HepG2 (cell line): Measurements from ENCODE around the gene BTNL3. TPM values are rescaled to one million over a fixed set of nuclear protein-coding genes. Genes with fewer than 3 reads are reported as not detected.

Source experiments
- ATAC-seq: fragments of 200-7000 bp; cut with Tn5 transposase; 3 replicates; pipeline ENCODE4 v1.9.1; 2020; ENCODE audit warnings: mild to moderate bottlenecking, moderate library complexity
- BruUV-seq: library from RNA; stranded (reverse); fragments of 400-500 nt; replicated peaks from 2 replicates; lab custom pipeline; 2021; lab: Mats Ljungman, UMichigan
- CTCF ChIA-PET: fragments of 300-600 bp; formaldehyde crosslinking; extraction: SDS; loops from one replicate; lab custom pipeline; 2021; ENCODE audit warnings: low total read pairs, inconsistent platforms, low intra/inter-chr PET ratio; lab: Yijun Ruan, JAX
- POLR2A ChIA-PET: fragments of 350-600 bp; sonication (Branson Sonifier 250); formaldehyde crosslinking; loops from one replicate; lab custom pipeline; 2020; ENCODE audit warnings: antibody characterized with exemption, inconsistent platforms; lab: Yijun Ruan, JAX
- DNase-seq: peaks from one replicate; pipeline ENCODE4 v3.0.0-alpha.2; 2015; ENCODE audit warnings: low spot score
- FAIRE-seq: peaks from 3 replicates; lab custom pipeline; 2011; peaks lifted over from hg19 to GRCh38; lab: Jason Lieb, UNC
- H2AFZ ChIP-seq: one replicate; pipeline ENCODE4 v1.6.1; 2011; ENCODE audit warnings: low read length, inconsistent platforms
- H3K27ac ChIP-seq: fragments of 300-600 bp; 3 replicates; pipeline ENCODE4 v1.8.0; 2011; ENCODE audit warnings: mixed run types, mild to moderate bottlenecking, mixed read lengths, low read length, inconsistent platforms; ENCODE audit not compliant: insufficient read depth; ENCODE audit errors: extremely low read length
- H3K27me3 ChIP-seq, 2 experiments: fragments of 200-600 bp in 1 of 2; 2 replicates in 1 of 2; 3 replicates in 1 of 2; pipeline versions ENCODE4 v1.6.0 to v1.8.0; 2011; ENCODE audit warnings: low read length in 2 of 2, mild to moderate bottlenecking in 2 of 2, moderate library complexity in 2 of 2, inconsistent platforms in 1 of 2; ENCODE audit not compliant: insufficient read depth in 2 of 2, control insufficient read depth in 1 of 2
- H3K36me3 ChIP-seq, 2 experiments: fragments of 200-600 bp in 1 of 2; replicated peaks in 1 of 2; 2 replicates in 1 of 2; 3 replicates in 1 of 2; pipeline versions ENCODE4 v1.5.1 to v1.8.0; 2011; ENCODE audit warnings: low read length in 2 of 2, inconsistent platforms in 1 of 2; ENCODE audit not compliant: insufficient read depth in 2 of 2, control insufficient read depth in 1 of 2
- H3K4me1 ChIP-seq: 2 replicates; pipeline ENCODE4 v1.5.1; 2012; ENCODE audit warnings: low read length, inconsistent platforms; ENCODE audit not compliant: insufficient read depth
- H3K4me2 ChIP-seq: 2 replicates; pipeline ENCODE4 v1.6.0; 2011; ENCODE audit warnings: low read depth, low read length, inconsistent platforms
- H3K4me3 ChIP-seq, 3 experiments: fragments of 200-600 bp in 1 of 3; sonication (generic), shearing (Covaris generic) in 1 of 3; replicated peaks in 1 of 3; 2 replicates each; pipeline ENCODE4 v1.5.1; 2011 to 2016; ENCODE audit warnings: low read length in 3 of 3, inconsistent platforms in 2 of 3, low read depth in 2 of 3, mild to moderate bottlenecking in 2 of 3, control low read depth in 1 of 3, mixed read lengths in 1 of 3; ENCODE audit not compliant: insufficient read depth in 1 of 3
- H3K79me2 ChIP-seq: one replicate; pipeline ENCODE4 v1.6.1; 2011; ENCODE audit warnings: low read length, inconsistent platforms; ENCODE audit not compliant: insufficient read depth
- H3K9ac ChIP-seq: 2 replicates; pipeline ENCODE4 v1.6.0; 2011; ENCODE audit warnings: mild to moderate bottlenecking, low read depth, low read length, inconsistent platforms; ENCODE audit not compliant: insufficient read depth
- H3K9me3 ChIP-seq: 2 replicates; pipeline ENCODE4 v1.5.1; 2012; ENCODE audit warnings: mild to moderate bottlenecking, low read length
- H4K20me1 ChIP-seq: 2 replicates; pipeline ENCODE4 v1.6.0; 2011; ENCODE audit warnings: inconsistent platforms, mild to moderate bottlenecking, low read length, moderate library complexity; ENCODE audit not compliant: insufficient read depth
- MBNL3 ChIP-seq: fragments of 250-450 bp; sonication (Bioruptor Pico); conservative IDR thresholded peaks from 2 replicates; pipeline ENCODE4 v1.8.0; 2022; ENCODE audit warnings: mild to moderate bottlenecking, inconsistent platforms
- NFRKB ChIP-seq: fragments of 450-650 bp; IDR thresholded peaks from 2 replicates; pipeline ENCODE4 v1.6.1; 2017
- SPEN ChIP-seq: sonication (generic); formaldehyde crosslinking; IDR thresholded peaks from 2 replicates; pipeline ENCODE4 v1.5.1; 2020; ENCODE audit warnings: low read depth, mild to moderate bottlenecking, missing genetic modification reagents
- ZNF101 ChIP-seq: sonication (generic); formaldehyde crosslinking; IDR thresholded peaks from 2 replicates; pipeline ENCODE4 v1.4.0; 2020; ENCODE audit warnings: mild to moderate bottlenecking, low read depth, missing genetic modification reagents, borderline replicate concordance
- ZNF34 ChIP-seq: sonication (generic); formaldehyde crosslinking; IDR thresholded peaks from 2 replicates; pipeline ENCODE4 v1.4.0; 2020; ENCODE audit warnings: mild to moderate bottlenecking, missing genetic modification reagents, borderline replicate concordance
- WGBS: methylation state at CpG from one replicate; pipeline ENCODE4 v1.1.6; 2017; ENCODE audit warnings: low lambda C conversion rate; 5-methylcytosine and 5-hydroxymethylcytosine counted together
- in situ Hi-C: cut with HindIII; loops from 2 replicates; pipeline ENCODE4 v1.10.0; 2017; ENCODE audit warnings: low pct_unique_long_range_greater_than_20kb; ENCODE audit not compliant: extremely low pct_ligation_motif_present
- intact Hi-C: fragments of 100-400 bp; cut with micrococcal nuclease; formaldehyde crosslinking; loops from one replicate; pipeline ENCODE4 v1.10.0; 2022; ENCODE audit not compliant: unreplicated experiment
- polyA plus RNA-seq, 8 experiments: library from polyadenylated mRNA; depleted of rRNA in 3 of 8; stranded (reverse) in 7 of 8; unstranded in 1 of 8; fragments of >200 nt; fragmentation: Illumina TruSeq in 4 of 8; extraction: Trizol in 4 of 8; gene quantifications; 2 replicates each; pipeline versions ENCODE4 v1.2.1 to v1.2.3, GENCODE V29; 2011 to 2016; ENCODE audit warnings: low read depth in 4 of 8, missing spikeins in 1 of 8, mixed read lengths in 1 of 8; ENCODE audit not compliant: insufficient read depth in 1 of 8
- total RNA-seq, 5 experiments: library from RNA; depleted of rRNA; stranded (reverse); fragments of >200 nt; fragmentation: Illumina TruSeq; extraction: Trizol; gene quantifications; 2 replicates each; pipeline ENCODE4 v1.2.3, GENCODE V29; 2016; ENCODE audit warnings: low read depth in 1 of 5
- TF ChIP-seq, protein P1 (sequence below): sonication (generic); formaldehyde crosslinking; IDR thresholded peaks from 2 replicates; pipeline ENCODE4 v1.9.0; 2022; ENCODE audit warnings: missing genetic modification reagents, mild to moderate bottlenecking, borderline replicate concordance
- TF ChIP-seq, protein P2 (sequence below): sonication (generic); formaldehyde crosslinking; IDR thresholded peaks from 2 replicates; pipeline ENCODE4 v1.9.0; 2021; ENCODE audit warnings: missing genetic modification reagents, mild to moderate bottlenecking, borderline replicate concordance
- TF ChIP-seq, protein P3 (sequence below): sonication (generic); formaldehyde crosslinking; IDR thresholded peaks from 2 replicates; pipeline ENCODE4 v1.4.0; 2020; ENCODE audit warnings: mild to moderate bottlenecking, missing genetic modification reagents

The BTNL3 gene
- total and polyA plus RNA-seq, 2 of the 13 experiments (the other 11 are each of a cell fraction or from before 2014, with no cell fraction given): not detected

DNA sequence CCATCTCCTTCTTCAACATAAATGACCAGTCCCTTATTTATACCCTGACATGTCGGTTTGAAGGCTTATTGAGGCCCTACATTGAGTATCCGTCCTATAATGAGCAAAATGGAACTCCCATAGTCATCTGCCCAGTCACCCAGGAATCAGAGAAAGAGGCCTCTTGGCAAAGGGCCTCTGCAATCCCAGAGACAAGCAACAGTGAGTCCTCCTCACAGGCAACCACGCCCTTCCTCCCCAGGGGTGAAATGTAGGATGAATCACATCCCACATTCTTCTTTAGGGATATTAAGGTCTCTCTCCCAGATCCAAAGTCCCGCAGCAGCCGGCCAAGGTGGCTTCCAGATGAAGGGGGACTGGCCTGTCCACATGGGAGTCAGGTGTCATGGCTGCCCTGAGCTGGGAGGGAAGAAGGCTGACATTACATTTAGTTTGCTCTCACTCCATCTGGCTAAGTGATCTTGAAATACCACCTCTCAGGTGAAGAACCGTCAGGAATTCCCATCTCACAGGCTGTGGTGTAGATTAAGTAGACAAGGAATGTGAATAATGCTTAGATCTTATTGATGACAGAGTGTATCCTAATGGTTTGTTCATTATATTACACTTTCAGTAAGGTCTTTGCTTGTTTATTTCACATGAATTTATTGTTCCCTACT is 38.2 kb upstream of the BTNL3 start:
- no peaks in the 10 kb centered on the region for H3K79me2 ChIP-seq
- intact Hi-C loops (no loop called here), in situ Hi-C loops (no loop called here)
- H3K36me3 ChIP-seq: no peaks in the 10 kb centered on the region
- H3K4me2 ChIP-seq: no peak overlapping the region
- ChIA-PET CTCF (no interaction called here), POLR2A (no interaction called here)
- TF ChIP-seq, protein P1, sequence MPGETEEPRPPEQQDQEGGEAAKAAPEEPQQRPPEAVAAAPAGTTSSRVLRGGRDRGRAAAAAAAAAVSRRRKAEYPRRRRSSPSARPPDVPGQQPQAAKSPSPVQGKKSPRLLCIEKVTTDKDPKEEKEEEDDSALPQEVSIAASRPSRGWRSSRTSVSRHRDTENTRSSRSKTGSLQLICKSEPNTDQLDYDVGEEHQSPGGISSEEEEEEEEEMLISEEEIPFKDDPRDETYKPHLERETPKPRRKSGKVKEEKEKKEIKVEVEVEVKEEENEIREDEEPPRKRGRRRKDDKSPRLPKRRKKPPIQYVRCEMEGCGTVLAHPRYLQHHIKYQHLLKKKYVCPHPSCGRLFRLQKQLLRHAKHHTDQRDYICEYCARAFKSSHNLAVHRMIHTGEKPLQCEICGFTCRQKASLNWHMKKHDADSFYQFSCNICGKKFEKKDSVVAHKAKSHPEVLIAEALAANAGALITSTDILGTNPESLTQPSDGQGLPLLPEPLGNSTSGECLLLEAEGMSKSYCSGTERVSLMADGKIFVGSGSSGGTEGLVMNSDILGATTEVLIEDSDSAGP (CRISPR knock-in tag): no peak
- TF ChIP-seq NFRKB (no peak), SPEN (CRISPR knock-in tag) (no peak), MBNL3 (CRISPR knock-in tag) (no peak), ZNF34 (CRISPR knock-in tag) (no peak), ZNF101 (CRISPR knock-in tag) (no peak)
- TF ChIP-seq, protein P2, sequence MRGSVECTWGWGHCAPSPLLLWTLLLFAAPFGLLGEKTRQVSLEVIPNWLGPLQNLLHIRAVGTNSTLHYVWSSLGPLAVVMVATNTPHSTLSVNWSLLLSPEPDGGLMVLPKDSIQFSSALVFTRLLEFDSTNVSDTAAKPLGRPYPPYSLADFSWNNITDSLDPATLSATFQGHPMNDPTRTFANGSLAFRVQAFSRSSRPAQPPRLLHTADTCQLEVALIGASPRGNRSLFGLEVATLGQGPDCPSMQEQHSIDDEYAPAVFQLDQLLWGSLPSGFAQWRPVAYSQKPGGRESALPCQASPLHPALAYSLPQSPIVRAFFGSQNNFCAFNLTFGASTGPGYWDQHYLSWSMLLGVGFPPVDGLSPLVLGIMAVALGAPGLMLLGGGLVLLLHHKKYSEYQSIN (CRISPR knock-in tag): no peak
- TF ChIP-seq, protein P3, sequence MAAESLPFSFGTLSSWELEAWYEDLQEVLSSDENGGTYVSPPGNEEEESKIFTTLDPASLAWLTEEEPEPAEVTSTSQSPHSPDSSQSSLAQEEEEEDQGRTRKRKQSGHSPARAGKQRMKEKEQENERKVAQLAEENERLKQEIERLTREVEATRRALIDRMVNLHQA (CRISPR knock-in tag): no peak
- no peak overlapping the region for H3K4me3 ChIP-seq
- H3K9me3 ChIP-seq: no peaks in the 10 kb centered on the region
- H3K27ac ChIP-seq: no peak overlapping the region
- H3K4me1 ChIP-seq: no peaks in the 10 kb centered on the region
- 0% methylated on average over 2 of the region's 6 CpGs for WGBS
- no peaks in the 10 kb centered on the region for H4K20me1 ChIP-seq
- H3K27me3 ChIP-seq: no peaks in the 10 kb centered on the region
- H3K9ac ChIP-seq: no peak overlapping the region
- BruUV-seq: no TSS peak
- DNase-seq (no peak), FAIRE-seq (no peak), ATAC-seq (no peak)
- no peak overlapping the region for H2AFZ ChIP-seq
